Kidney (tissue), 14 donors: Measurements from ENCODE around the gene LYST. TPM values are rescaled to one million over a fixed set of nuclear protein-coding genes. Genes with fewer than 3 reads are reported as not detected.

Experiments used
- DNase-seq, 5 donors: peaks; one replicate each; pipeline ENCODE4 v3.0.0-alpha.2; 2013 to 2020
- FAIRE-seq: peaks from 2 replicates; lab custom pipeline; 2012; peaks lifted over from hg19 to GRCh38; lab: Jason Lieb, UNC
- H3K27ac ChIP-seq, 2 donors: one replicate each; pipeline ENCODE4 v1.7.0; 2013; ENCODE audit warnings: low read depth in 2 of 2, low read length in 2 of 2, inconsistent platforms in 1 of 2
- H3K27me3 ChIP-seq: one replicate; pipeline ENCODE4 v1.7.1; 2013; ENCODE audit warnings: low read length, inconsistent platforms; ENCODE audit not compliant: control insufficient read depth, insufficient read depth
- H3K36me3 ChIP-seq, 3 donors: one replicate each; pipeline versions ENCODE4 v1.7.0 to v1.7.1; 2013; ENCODE audit warnings: low read length in 3 of 3, control low read depth in 1 of 3, inconsistent platforms in 1 of 3; ENCODE audit not compliant: insufficient read depth in 3 of 3, control insufficient read depth in 2 of 3
- H3K4me1 ChIP-seq, 3 donors: one replicate each; pipeline versions ENCODE4 v1.7.0 to v1.7.1; 2013; ENCODE audit warnings: low read length in 3 of 3, inconsistent platforms in 1 of 3, low read depth in 1 of 3; ENCODE audit not compliant: control insufficient read depth in 2 of 3, insufficient read depth in 2 of 3
- H3K4me3 ChIP-seq, 3 donors: one replicate each; pipeline versions ENCODE4 v1.7.0 to v1.8.1; 2013; ENCODE audit warnings: low read length in 3 of 3, control low read depth in 1 of 3, inconsistent platforms in 1 of 3
- H3K9ac ChIP-seq, 3 donors: one replicate each; pipeline versions ENCODE4 v1.7.0 to v1.7.1; 2013; ENCODE audit warnings: low read length in 3 of 3, control low read depth in 1 of 3, inconsistent platforms in 1 of 3
- H3K9me3 ChIP-seq, 3 donors: one replicate each; pipeline versions ENCODE4 v1.7.0 to v1.7.1; 2013; ENCODE audit warnings: low read length in 3 of 3, control low read depth in 1 of 3, inconsistent platforms in 1 of 3; ENCODE audit not compliant: control insufficient read depth in 2 of 3, insufficient read depth in 1 of 3
- CTCF ChIP-seq: IDR thresholded peaks from 3 replicates; pipeline ENCODE4 v1.5.1; 2012; ENCODE audit warnings: mild to moderate bottlenecking, moderate library complexity, borderline replicate concordance; ENCODE audit not compliant: insufficient read depth; ENCODE audit errors: extremely low read depth
- intact Hi-C: fragments of 100-400 bp; cut with DNase I; formaldehyde crosslinking; loops from one replicate; pipeline ENCODE4 v1.11.1; 2022
- polyA plus RNA-seq: library from polyadenylated mRNA; stranded (reverse); fragments of 350-450 nt; fragmentation: Illumina TruSeq; extraction: RNeasy Lipid Tissue Mini Kit (QIAGEN cat#74804); gene quantifications from one replicate; pipeline ENCODE4 v1.2.3, GENCODE V29; 2014; ENCODE audit warnings: low read depth, low replicate concordance; ENCODE audit not compliant: insufficient read depth
- total RNA-seq: library from RNA; stranded (reverse); fragmentation: NEBNext Ultra II Directional; extraction: Animal tissue kit (Norgen Biotek cat#: 25700); gene quantifications from one replicate; pipeline ENCODE4 v1.2.1, GENCODE V29; 2021
- donor health status: control.
- donor health status: control.
- donor health status: control.
- donor health status: control.
- donor health status: control.
- donor health status: DM: yes; HTN: yes; CAD: no.
- donor health status: Normal renal cell carcinoma (clear cell type).

LYST gene
- total and polyA plus RNA-seq, 2 donors from 2014 or later: 4.6 to 30.3 TPM

- no peak for TF ChIP-seq CTCF
- DNase-seq (no peak), FAIRE-seq (no peak)
- no peaks in the 10 kb centered on the region for H3K9me3 ChIP-seq
- H3K27me3 ChIP-seq: no peaks in the 10 kb centered on the region
- H3K4me3 ChIP-seq: no peak overlapping the region
- H3K4me1 ChIP-seq: no peaks in the 10 kb centered on the region
- no peaks in the 10 kb centered on the region for H3K36me3 ChIP-seq
- intact Hi-C loops: no loop called here
- H3K27ac ChIP-seq: no peak overlapping the region
- H3K9ac ChIP-seq: no peak overlapping the region
These were observed 21.5 kb upstream of the LYST start for GRCh38 chr1:235888119-235888643.

- no peak for FAIRE-seq
- no peak for TF ChIP-seq CTCF
- intact Hi-C loops: no loop called here
These were observed 21.0 kb upstream of the LYST start for GRCh38 chr1:235887676-235888075.

GRCh38 chr1:235885655-235886262, 19.1 kb upstream of the LYST start:
- Histone ChIP-seq H3K9ac (no peak overlapping the region), H3K4me3 (no peak overlapping the region), H3K27ac (no peak overlapping the region), H3K27me3 (no peaks in the 10 kb centered on the region), H3K9me3 (no peaks in the 10 kb centered on the region), H3K4me1 (no peaks in the 10 kb centered on the region), H3K36me3 (no peaks in the 10 kb centered on the region)
- intact Hi-C loops: no loop called here
- FAIRE-seq: no peak
- no peak for TF ChIP-seq CTCF
- DNase-seq: no peak

More at GRCh38 chr1:235887676-235888075, 21.0 kb upstream of the LYST start:
- Histone ChIP-seq H3K27ac (no peak overlapping the region), H3K9ac (no peak overlapping the region), H3K27me3 (no peaks in the 10 kb centered on the region), H3K4me3 (no peak overlapping the region), H3K9me3 (no peaks in the 10 kb centered on the region), H3K36me3 (no peaks in the 10 kb centered on the region), H3K4me1 (no peaks in the 10 kb centered on the region)
- no peak for DNase-seq
